Sigmoid colon (tissue), 7 donors: ENCODE measurements around the gene PHC2. TPM values are rescaled to one million over a fixed set of nuclear protein-coding genes. Genes with fewer than 3 reads are reported as not detected.
A peak's percentile ranks its signal among the peaks of the same experiment; 100 is the strongest.

Experiments
- DNase-seq: peaks from one replicate; pipeline ENCODE4 v3.0.0-alpha.2; 2019
- H3K27ac ChIP-seq, 4 donors: fragments of 200-600 bp; sonication (generic); one replicate each; pipeline ENCODE4 v1.5.1; 2016 to 2019; ENCODE audit warnings: mild to moderate bottlenecking in 1 of 4
- H3K27me3 ChIP-seq, 3 donors: fragments of 200-600 bp; sonication (generic); one replicate each; pipeline ENCODE4 v1.5.1; 2019; ENCODE audit warnings: mild to moderate bottlenecking in 1 of 3
- H3K36me3 ChIP-seq, 4 donors: fragments of 200-600 bp; sonication (generic); one replicate each; pipeline ENCODE4 v1.5.1; 2016 to 2019
- H3K4me1 ChIP-seq, 4 donors: fragments of 200-600 bp; sonication (generic); one replicate each; pipeline ENCODE4 v1.5.1; 2017 to 2019
- H3K4me3 ChIP-seq, 4 donors: fragments of 200-600 bp; sonication (generic); one replicate each; pipeline ENCODE4 v1.5.1; 2017 to 2019; ENCODE audit warnings: mild to moderate bottlenecking in 2 of 4, moderate library complexity in 1 of 4
- H3K9me3 ChIP-seq, 4 donors: fragments of 200-600 bp in 3 of 4; sonication (generic) in 3 of 4; one replicate each; pipeline versions ENCODE4 v1.5.1 to v1.6.1; 2013 to 2019
- CTCF ChIP-seq, 4 experiments: fragments of 450-650 bp in 3 of 4; fragments of 200-600 bp in 1 of 4; IDR thresholded peaks; one replicate each; pipeline ENCODE4 v1.5.1; 2016 to 2019; ENCODE audit warnings: antibody characterized with exemption in 4 of 4, mild to moderate bottlenecking in 3 of 4, moderate library complexity in 2 of 4
- EP300 ChIP-seq, 4 donors: sonication (generic); formaldehyde crosslinking; IDR thresholded peaks; one replicate each; pipeline ENCODE4 v1.6.1; 2017; ENCODE audit warnings: antibody characterized with exemption in 4 of 4
- POLR2A ChIP-seq, 2 donors: fragments of 450-650 bp; IDR thresholded peaks; one replicate each; pipeline ENCODE4 v1.6.1; 2016; ENCODE audit warnings: antibody characterized with exemption in 2 of 2, mild to moderate bottlenecking in 2 of 2, moderate library complexity in 2 of 2
- POLR2AphosphoS5 ChIP-seq, 4 donors: sonication (generic); formaldehyde crosslinking; IDR thresholded peaks; one replicate each; pipeline ENCODE4 v1.6.1; 2017; ENCODE audit warnings: antibody characterized with exemption in 4 of 4
- WGBS, 2 donors: extraction: QIAGEN DNeasy Blood & Tissue Kit; methylation state at CpG; one replicate each; pipeline ENCODE4 v1.1.7; 2013; 5-methylcytosine and 5-hydroxymethylcytosine counted together
- intact Hi-C: fragments of 100-400 bp; cut with DNase I; formaldehyde crosslinking; loops from one replicate; pipeline ENCODE4 v1.15.1; 2023
- polyA plus RNA-seq, 3 donors: library from polyadenylated mRNA; stranded (reverse); fragments of 200-250 nt; gene quantifications; one replicate each; pipeline ENCODE4 v1.2.3, GENCODE V29; 2013
- total RNA-seq, 4 donors: library from RNA; depleted of rRNA; stranded (reverse); fragments of >200 nt; gene quantifications; one replicate each; pipeline ENCODE4 v1.1.0, GENCODE V29; 2016
- donor health status: healthy with polysubstance abuse.
- donor health status: Bipolar disorder and iron deficiency.
- donor health status: healthy.

The PHC2 gene
- total and polyA plus RNA-seq, 7 donors = 56.2 to 199 (median 96.3) TPM

GRCh38 chr1:33410091-33410701, 20.7 kb downstream of the PHC2 start:
- intact Hi-C loops = no loop called here
- WGBS, 2 donors = 62 to 81% methylated on average over 5 of the region's 5 CpGs
- Histone ChIP-seq H3K27me3 (no peaks in the 10 kb centered on the region), H3K36me3 (no peaks in the 10 kb centered on the region), H3K9me3 (no peaks in the 10 kb centered on the region), H3K4me3 (no peak overlapping the region), H3K27ac (peak overlapping the region in 3 of 4 donors; percentile 22 to 46 (median 37)), H3K4me1 (peaks cover 0 to 19% (median 15%) of the 10 kb centered on the region in 4 donors)
- no peak for TF ChIP-seq POLR2A (IDR thresholded peaks at IDR 0.05)
- no peak for TF ChIP-seq CTCF (IDR thresholded peaks at IDR 0.05)
- TF ChIP-seq POLR2AphosphoS5 (IDR thresholded peaks at IDR 0.05) = no peak
- no peak for TF ChIP-seq EP300 (IDR thresholded peaks at IDR 0.05)
- DNase-seq = no peak

GRCh38 chr1:33408093-33408436, 22.8 kb downstream of the PHC2 start:
- WGBS, 2 donors = 75 to 82% methylated on average over 2 of the region's 2 CpGs
- no peak for DNase-seq
- intact Hi-C loops = no loop called here
- Histone ChIP-seq H3K9me3 (no peaks in the 10 kb centered on the region), H3K27ac (no peak overlapping the region), H3K27me3 (no peaks in the 10 kb centered on the region), H3K4me1 (peaks cover 0 to 14% (median 13%) of the 10 kb centered on the region in 4 donors), H3K36me3 (no peaks in the 10 kb centered on the region), H3K4me3 (no peak overlapping the region)
- TF ChIP-seq CTCF (IDR thresholded peaks at IDR 0.05) (no peak), EP300 (IDR thresholded peaks at IDR 0.05) (no peak), POLR2A (IDR thresholded peaks at IDR 0.05) (no peak), POLR2AphosphoS5 (IDR thresholded peaks at IDR 0.05) (no peak)

- WGBS, 2 donors = 53 to 69% methylated on average over 1 of the region's 1 CpG
- H3K27ac ChIP-seq = no peak overlapping the region
- H3K9me3 ChIP-seq = no peaks in the 10 kb centered on the region
- H3K4me1 ChIP-seq = peaks cover 0 to 14% (median 13%) of the 10 kb centered on the region in 4 donors
- no peaks in the 10 kb centered on the region for H3K27me3 ChIP-seq
- H3K4me3 ChIP-seq = no peak overlapping the region
- intact Hi-C loops = no loop called here
- DNase-seq = no peak
- H3K36me3 ChIP-seq = no peaks in the 10 kb centered on the region
- no peak for TF ChIP-seq CTCF (IDR thresholded peaks at IDR 0.05)
- no peak for TF ChIP-seq POLR2AphosphoS5 (IDR thresholded peaks at IDR 0.05)
- TF ChIP-seq POLR2A (IDR thresholded peaks at IDR 0.05) = no peak
- TF ChIP-seq EP300 (IDR thresholded peaks at IDR 0.05) = no peak
Measured at GRCh38 chr1:33407352-33408092, 23.4 kb downstream of the PHC2 start.

- no peaks in the 10 kb centered on the region for H3K27me3 ChIP-seq
- TF ChIP-seq CTCF (IDR thresholded peaks at IDR 0.05) (no peak), POLR2A (IDR thresholded peaks at IDR 0.05) (no peak), POLR2AphosphoS5 (IDR thresholded peaks at IDR 0.05) (no peak), EP300 (IDR thresholded peaks at IDR 0.05) (no peak)
- intact Hi-C loops = no loop called here
- peaks cover 0 to 24% (median 18%) of the 10 kb centered on the region in 4 donors for H3K4me1 ChIP-seq
- DNase-seq = no peak
- H3K9me3 ChIP-seq = no peaks in the 10 kb centered on the region
- no peaks in the 10 kb centered on the region for H3K36me3 ChIP-seq
- 86 to 88% methylated on average over 1 of the region's 1 CpG for WGBS, 2 donors
- H3K4me3 ChIP-seq = no peak overlapping the region
- no peak overlapping the region for H3K27ac ChIP-seq
Measured at GRCh38 chr1:33402206-33402605, 28.7 kb downstream of the PHC2 start.
